Brain microvascular endothelial cell (primary cell): ENCODE results near the gene OCEL1.

Source experiments
- DNase-seq: peaks from one replicate; pipeline ENCODE4 v3.0.0-alpha.2; 2020
- H3K27ac ChIP-seq: fragments of 250-450 bp; sonication (Bioruptor Pico); 2 replicates; pipeline ENCODE4 v1.5.1; 2020; ENCODE audit warnings: mild to moderate bottlenecking, moderate library complexity
- H3K27me3 ChIP-seq: fragments of 250-450 bp; sonication (Bioruptor Pico); replicated peaks from 2 replicates; pipeline ENCODE4 v1.5.1; 2020; ENCODE audit warnings: mild to moderate bottlenecking
- H3K36me3 ChIP-seq: fragments of 250-450 bp; sonication (Bioruptor Pico); replicated peaks from 2 replicates; pipeline ENCODE4 v1.5.1; 2020; ENCODE audit warnings: mild to moderate bottlenecking
- H3K4me3 ChIP-seq: 2 replicates; pipeline ENCODE4 v1.5.1; 2011; ENCODE audit warnings: low read depth, mild to moderate bottlenecking, control low read depth, low read length, moderate library complexity
- in situ Hi-C: cut with HindIII; loops from 2 replicates; pipeline ENCODE4 v1.10.0; 2017; ENCODE audit warnings: low sequenced_read_pairs, low pct_ligation_motif_present
- TF ChIP-seq, protein P1 (sequence below): IDR thresholded peaks from 2 replicates; pipeline ENCODE4 v1.5.1; 2011; ENCODE audit warnings: low read depth, mild to moderate bottlenecking, moderate library complexity, low read length, control low read depth, inconsistent platforms; ENCODE audit errors: missing control alignments

Gene OCEL1

DNA sequence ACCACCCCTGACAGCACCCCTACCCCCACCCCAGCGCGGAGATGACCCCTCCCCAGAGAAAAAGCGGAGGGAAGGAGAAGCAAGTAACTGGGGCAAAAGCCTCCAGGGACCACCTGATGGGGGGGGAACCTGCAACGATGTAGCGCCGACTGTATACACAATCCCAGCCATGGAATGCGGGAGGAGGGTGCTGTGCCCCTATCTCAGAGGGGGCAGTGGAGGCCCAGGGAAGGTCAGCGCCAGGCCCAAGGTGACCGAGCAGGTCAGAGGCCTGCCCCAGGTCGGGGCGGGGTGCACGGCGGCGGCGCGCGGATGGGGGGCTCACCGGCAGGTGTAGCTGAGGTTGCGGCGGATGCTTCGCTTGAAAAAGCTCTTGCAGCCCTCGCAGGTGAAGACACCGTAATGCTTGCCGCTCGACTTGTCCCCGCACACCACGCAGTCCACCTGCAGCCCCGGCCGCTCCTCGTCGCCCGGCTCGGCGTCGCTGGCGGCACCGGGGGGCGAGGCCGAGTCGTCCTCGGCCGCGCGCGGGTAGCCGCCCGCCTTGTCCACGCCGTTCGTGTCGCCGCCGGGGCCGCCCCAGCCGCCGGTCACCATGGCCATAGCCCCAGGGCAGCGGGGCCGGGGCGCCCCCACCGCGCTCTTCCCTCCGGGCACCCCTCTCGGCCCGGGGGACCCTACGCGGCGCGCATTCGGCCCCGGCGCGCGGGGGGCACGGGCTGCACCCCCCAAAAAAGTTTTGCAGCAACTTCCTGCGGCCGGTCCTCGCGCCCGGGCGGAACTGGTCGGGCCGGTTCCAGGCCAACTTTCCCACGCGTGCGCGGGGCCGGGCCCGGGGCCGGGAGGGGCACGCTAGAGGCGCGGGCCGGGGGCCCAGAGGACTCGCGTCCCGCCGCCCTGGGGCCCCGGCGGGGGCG, 18.9 kb downstream of the OCEL1 start:
- Histone ChIP-seq H3K27me3 (no peaks in the 10 kb centered on the region), H3K36me3 (no peaks in the 10 kb centered on the region), H3K4me3 (peak overlapping the region; percentile 76), H3K27ac (no peak overlapping the region)
- no peak for DNase-seq
- in situ Hi-C loops: no loop called here
- TF ChIP-seq, protein P1, sequence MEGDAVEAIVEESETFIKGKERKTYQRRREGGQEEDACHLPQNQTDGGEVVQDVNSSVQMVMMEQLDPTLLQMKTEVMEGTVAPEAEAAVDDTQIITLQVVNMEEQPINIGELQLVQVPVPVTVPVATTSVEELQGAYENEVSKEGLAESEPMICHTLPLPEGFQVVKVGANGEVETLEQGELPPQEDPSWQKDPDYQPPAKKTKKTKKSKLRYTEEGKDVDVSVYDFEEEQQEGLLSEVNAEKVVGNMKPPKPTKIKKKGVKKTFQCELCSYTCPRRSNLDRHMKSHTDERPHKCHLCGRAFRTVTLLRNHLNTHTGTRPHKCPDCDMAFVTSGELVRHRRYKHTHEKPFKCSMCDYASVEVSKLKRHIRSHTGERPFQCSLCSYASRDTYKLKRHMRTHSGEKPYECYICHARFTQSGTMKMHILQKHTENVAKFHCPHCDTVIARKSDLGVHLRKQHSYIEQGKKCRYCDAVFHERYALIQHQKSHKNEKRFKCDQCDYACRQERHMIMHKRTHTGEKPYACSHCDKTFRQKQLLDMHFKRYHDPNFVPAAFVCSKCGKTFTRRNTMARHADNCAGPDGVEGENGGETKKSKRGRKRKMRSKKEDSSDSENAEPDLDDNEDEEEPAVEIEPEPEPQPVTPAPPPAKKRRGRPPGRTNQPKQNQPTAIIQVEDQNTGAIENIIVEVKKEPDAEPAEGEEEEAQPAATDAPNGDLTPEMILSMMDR: no peak

DNA sequence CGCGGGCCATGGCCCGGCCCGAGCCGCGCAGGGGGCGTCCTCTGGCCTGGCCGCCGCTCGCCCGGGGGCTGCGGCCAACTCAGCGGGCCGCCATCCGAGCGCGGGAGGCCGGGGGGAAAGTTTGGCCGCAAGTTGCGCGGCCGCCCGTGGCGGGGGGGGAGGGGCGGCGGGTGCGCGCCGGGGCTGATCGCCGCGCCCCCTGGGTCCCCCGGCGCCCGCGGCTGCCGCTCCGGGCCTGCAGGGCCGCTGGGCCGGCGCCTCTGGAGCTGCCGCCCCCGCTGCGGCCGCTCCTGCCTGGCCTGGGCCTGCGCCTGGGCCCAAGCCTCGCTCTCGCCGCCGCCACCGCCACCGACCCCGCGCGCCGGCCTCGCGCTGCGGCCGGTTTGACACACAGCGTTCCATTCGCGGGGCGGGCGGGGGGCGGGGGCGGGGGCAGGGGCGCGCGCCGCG, 19.5 kb downstream of the OCEL1 start, which contains the start of gene NR2F6:
Gene NR2F6 (minus strand): TSS at position 385 of the 450 bp plus-strand sequence. CDS start 699 bp downstream, outside the sequence.
- Histone ChIP-seq H3K27me3 (no peaks in the 10 kb centered on the region), H3K4me3 (peak within 1 kb of the TSS; percentile 76), H3K36me3 (no peaks in the 10 kb centered on the region), H3K27ac (no peak within 1 kb of the TSS)
- DNase-seq: no peak
- TF ChIP-seq, protein P1: no peak
- in situ Hi-C loops: no loop called here

DNA sequence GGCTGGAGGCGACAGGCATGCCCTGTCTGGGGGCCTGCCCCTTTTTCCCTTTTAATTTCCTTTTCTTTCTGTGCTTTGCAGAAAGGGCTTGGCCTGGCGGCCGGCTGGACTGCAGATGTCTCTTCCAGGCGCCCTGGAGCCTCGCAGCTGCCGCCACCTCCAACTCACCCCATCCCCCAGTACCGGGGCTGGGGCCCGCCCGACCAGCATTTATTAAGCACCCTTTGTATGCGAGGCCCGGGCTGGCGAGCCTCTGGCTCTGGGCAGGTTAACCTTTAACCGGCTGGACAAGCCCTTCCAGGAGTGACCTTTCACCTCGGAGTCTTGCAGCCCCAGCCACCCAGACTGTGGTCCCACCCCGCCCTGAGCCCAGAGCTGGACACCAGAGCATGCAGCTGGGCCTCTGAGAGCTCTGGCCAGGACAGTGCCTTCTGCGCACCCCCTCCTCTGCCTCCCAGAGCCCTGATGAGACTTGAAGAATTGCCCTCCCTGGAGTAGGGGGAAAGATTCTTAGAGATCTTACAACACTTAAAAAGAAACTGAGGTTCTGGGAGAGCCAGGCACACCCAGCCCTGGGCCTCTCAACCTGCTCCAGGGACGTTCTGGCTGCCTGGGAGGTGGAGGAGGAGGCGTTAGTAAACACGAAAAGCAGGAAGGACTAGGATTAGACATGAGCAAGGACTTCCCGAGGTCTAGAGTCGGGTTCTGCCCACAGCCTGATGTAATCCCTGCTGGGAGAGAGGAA, 20.8 kb downstream of the OCEL1 start:
- Histone ChIP-seq H3K36me3 (no peaks in the 10 kb centered on the region), H3K27me3 (no peaks in the 10 kb centered on the region), H3K27ac (no peak overlapping the region), H3K4me3 (peak overlapping the region; percentile 51)
- in situ Hi-C loops: no loop called here
- TF ChIP-seq, protein P1: no peak
- DNase-seq: no peak

DNA sequence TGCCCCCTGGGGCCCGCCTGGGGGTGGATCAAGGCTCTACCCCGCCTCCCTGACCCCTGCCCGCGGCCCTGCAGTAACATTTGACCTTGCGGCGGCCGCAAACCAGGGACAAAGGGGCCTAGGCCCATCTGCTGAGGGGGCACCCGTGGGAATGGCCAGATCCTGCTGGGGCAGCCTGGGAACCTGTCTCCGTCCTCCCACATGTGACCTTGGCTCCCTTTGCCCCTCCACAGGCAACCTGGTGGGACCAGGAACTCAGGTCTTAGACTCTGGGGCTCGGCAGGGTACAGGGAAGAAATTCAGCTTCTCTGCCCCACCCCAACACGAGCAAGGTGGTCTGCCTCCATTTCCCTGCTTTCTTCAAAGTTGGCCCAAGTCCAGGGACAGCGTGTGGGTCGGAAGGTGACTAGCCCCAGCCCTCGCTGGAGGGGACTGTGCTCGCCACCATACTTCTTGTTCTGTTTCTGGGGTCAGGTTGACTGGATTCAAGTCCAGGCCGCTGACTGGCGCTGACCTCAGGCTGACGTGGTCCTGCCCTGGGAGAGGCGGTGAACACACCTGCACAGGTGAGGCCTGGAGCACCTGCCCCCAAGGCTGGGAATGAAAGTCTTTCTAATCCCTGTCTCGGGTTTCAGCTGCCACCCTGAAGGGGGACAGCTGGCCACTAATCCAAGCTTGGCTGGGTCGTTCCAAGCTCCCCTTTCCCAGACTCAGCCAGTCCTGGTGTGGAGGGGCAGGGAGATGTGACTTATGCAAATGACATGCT, 22.2 kb downstream of the OCEL1 start:
- in situ Hi-C loops: no loop called here

More for the DNA sequence above, 22.2 kb downstream of the OCEL1 start:
- Histone ChIP-seq H3K27ac (no peak overlapping the region), H3K27me3 (no peaks in the 10 kb centered on the region), H3K36me3 (no peaks in the 10 kb centered on the region), H3K4me3 (no peak overlapping the region)
- TF ChIP-seq, protein P1: no peak
- no peak for DNase-seq
